GM18951 (cell line): ENCODE results near the gene RGS7.

Source experiments
- POLR2A ChIP-seq: IDR thresholded peaks from 4 replicates; pipeline ENCODE4 v1.6.1; 2011; ENCODE audit warnings: mild to moderate bottlenecking; ENCODE audit not compliant: insufficient read length, insufficient read depth; ENCODE audit errors: extremely low read depth
- in situ Hi-C: fragments of 300-500 bp; cut with MboI; formaldehyde crosslinking; loops from one replicate; pipeline ENCODE4 v1.12.0; 2022; ENCODE audit warnings: low sequenced_read_pairs, mixed read lengths, inconsistent platforms; ENCODE audit not compliant: unreplicated experiment

Gene RGS7

DNA sequence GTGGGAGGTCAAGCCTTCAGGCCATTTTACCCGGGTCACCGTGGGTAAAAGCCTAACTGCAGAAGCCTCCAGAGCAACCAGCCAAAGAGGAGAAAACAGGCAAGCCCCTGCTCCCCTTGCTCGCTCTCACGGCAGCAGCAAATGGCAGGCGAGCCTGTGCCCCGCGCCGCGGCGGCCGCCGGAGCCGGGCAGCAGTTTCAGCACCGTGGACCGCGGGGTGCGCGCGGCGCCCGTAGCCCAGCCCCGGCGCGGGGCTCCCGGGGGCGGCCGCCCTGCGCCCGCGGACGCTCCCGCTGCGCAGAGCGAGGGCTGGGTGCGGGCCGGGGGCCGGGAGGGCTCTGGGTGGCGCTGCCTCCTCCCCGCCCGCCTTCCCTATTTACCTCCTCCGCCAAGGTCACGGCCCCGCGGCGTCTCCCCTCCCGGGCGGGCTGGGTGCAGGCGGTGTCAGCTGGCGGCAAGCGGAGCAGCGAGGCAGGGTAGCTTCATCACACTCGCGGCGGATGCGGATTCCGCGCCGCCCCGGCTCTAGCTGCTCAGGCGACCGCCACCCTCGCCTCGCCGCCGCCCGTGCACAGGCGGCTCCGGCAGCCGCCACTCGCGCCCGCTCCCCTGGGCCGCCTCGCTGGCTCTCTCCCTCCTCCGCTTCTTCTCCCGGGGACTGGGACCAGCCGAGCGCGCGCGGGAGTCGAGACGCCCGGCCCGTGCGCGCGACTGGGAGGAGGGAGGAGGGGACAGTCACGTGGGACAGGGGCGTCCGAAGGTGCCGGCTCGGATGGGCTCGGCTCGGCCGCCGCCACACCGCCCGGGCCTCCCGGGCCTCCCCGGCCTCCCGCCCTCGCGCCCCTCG, at the start of gene RGS7:
TSS of gene RGS7 (minus strand) at position 687 of the 847 bp plus-strand sequence.
- TF ChIP-seq POLR2A, result no peak
- in situ Hi-C loops, result no loop called here

DNA sequence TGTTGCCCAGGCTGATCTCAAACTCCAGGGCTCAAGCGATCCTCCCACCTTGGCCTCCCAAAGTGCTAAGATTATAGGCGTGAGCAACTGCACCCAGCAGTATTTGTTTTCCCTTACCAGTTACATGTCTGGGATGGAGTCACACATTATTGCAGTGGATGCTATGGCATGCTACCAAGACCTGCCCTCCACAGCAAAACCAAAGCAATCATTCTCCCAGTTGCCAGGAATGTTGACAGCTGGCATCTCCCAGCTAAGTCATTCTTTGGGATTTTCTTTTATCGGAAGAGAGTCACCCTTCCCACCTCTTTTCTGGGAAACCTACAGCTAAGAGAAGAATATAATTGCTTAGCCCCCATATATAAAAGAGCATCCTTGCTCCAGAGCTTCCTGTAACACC, 49.4 kb upstream of the RGS7 start:
- in situ Hi-C loops, result no loop called here
- TF ChIP-seq POLR2A, result no peak

GRCh38 chr1:241401156-241401555, 44.2 kb upstream of the RGS7 start:
- no peak for TF ChIP-seq POLR2A
- in situ Hi-C loops, result no loop called here

DNA sequence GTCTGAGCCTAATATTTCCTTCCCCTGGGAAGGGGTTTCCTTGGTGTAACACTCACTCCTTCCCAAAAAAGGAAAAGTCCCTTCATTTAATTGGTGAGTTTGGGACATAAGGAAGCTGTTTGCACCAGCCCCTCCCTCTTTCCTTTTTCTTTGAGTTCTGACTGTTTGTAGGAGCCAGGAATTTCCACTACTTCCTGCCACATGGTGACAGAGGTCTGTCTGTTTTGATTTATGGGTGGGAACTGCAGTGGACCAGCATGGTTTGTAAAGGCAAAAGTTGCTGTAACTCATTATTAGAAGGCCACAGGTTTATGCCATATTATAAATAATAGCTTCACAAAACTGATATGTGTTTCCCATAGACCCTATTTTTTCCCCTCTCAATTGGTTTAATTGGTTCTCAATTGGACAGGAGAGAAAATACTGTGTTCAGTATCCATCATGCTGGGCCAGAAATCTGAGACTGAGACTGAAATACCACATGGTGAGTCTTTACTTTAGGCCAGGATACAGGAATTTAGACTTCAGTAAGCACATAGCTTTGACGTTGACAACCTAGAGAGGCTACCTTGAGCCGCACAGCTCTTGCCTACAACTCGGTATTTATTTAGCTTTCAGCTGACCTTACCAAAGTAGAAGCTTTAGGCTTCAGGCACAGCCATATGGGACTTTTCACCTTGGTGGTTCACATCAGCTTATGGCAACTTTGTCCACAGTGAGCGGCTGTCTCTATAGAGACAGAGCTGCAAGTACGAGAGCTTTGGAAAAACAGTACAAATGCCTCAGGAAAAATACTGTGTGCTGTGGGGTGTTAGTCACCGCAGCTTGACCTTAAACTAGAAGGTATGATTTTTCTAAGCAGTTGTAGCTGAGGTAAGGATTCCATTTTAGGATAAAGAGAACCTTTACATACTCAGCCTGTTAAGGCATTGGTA, 40.0 kb upstream of the RGS7 start:
- in situ Hi-C loops, result no loop called here
- TF ChIP-seq POLR2A, result no peak

DNA sequence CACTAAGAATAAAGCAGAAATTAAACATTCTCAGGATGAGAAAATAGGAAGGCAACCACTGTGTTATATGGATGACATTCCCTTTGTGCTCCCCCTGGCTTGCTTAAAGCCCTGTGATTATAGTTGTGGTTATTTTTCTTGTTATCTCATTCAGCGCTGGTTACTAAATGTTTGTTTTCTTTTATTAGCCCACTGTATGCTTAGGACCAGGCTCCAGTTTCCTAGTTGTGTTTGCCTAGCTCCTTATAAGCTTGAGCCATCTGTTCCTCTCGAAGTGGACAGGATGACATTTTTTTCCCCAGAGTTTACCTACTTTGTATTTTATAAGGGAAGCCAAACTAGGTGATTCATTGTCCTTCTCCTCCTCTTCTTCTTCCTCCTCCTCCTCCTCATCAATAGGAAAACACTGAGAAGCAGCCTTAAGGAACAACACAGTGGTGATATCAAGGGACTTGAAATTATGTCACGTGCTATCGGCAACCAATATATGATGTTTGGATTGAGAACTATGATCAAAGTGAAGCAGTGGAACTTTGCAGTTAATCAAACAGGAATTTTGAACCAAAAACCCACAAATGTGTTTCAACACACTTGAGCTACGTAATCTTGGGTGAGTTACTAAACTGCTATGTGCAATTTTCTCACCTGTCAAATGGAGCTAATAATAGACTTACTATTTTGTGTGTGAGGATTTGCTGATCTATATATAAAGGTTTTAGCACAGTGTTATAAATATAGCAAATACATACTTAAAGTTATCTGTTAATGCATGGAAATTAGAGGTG, 35.1 kb upstream of the RGS7 start:
- in situ Hi-C loops, result no loop called here
- no peak for TF ChIP-seq POLR2A

DNA sequence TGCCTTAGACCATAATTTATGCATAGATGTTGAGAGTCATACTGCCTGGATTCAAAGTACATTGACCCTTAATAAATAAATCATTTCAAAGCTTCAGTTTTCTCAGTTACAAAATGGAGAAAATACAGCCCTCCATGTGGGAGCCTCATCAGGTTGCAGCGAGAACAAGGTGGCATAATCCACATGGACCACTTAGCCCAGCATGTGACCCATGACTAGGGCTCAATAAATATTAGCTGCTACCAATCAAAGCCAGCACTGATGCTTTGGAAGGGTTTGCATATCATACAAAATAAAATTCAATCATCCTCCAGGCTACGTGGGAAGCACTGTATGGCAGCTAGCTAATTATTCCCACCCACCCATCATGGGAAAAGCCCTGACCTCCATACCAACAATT, 33.5 kb upstream of the RGS7 start:
- in situ Hi-C loops, result no loop called here
- TF ChIP-seq POLR2A, result no peak

DNA sequence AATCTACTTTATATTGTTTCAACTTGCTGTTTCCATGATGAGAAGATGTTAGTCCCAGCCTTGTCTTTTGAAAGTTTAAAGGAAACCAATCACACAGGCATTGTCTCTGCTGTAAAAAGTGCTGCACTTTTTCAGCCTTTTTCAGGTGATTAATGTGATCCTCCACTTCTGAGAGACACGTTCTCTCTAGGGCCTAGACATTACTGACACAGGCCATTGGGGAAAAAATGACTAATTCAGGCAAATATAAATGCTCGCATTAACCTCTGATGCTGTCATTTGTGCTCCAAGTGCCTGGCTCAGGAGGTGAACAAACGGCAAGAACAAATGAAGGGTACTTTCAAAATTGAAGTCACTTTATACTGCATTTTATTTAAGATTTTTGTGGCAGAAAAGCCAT, 32.4 kb upstream of the RGS7 start:
- no peak for TF ChIP-seq POLR2A
- in situ Hi-C loops, result no loop called here

DNA sequence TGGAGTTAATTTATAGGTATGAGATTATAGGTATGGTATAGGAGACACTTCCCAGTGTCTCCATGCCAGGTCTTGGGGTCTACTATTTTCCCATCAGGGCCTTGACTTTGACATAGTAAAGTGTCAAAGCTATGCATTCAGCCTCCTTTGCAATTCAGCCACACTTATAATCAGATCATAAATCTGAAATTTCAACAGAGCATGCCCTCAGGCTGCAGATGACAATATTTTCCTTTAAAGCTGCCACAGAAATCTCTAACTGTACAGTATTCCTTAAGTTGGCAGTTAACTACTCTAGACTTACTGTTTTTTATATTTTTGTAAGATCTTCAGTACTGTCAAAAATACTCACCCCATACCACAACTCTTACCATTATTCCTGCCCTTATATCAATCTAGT, 30.2 kb upstream of the RGS7 start:
- no peak for TF ChIP-seq POLR2A
- in situ Hi-C loops, result no loop called here

DNA sequence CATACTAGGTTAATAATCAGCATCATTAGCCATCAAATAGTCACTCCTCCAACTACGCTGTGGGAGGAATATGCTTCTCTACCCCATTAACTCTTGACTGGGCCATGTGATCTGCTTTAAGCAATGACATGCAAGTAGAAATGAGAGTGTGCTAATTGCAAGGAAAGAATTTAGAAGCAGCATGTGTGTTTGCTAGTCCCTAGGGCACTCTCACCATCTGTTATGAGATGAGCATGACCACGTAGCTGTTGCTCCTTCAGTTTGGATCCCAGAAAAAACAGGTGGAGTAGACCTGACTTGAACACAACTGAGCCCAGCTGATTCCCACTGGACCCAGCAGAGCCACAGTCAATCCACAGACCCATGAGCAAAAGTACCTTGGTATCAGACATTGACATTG, 19.7 kb upstream of the RGS7 start:
- no peak for TF ChIP-seq POLR2A
- in situ Hi-C loops, result no loop called here

GRCh38 chr1:241375886-241376285, 18.9 kb upstream of the RGS7 start:
- no peak for TF ChIP-seq POLR2A
- in situ Hi-C loops, result no loop called here

DNA sequence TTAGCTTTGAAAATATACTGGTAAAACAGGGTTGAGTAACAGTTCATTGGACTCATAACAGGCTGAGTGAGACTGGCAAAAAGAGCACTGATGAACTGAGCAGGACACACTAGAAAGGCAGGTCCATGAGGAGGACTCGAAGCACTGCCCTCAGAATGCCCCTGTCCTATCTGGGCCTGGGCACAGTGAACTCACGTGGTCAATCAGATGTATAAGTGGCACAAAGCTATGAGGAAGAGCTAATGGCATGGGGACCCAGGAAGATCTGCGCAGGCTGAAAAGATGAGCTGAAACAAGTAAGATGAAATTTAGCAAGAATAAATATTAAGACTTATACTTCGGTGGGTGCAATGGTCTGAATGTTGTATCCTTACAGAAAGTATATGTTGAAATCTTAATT, 9.2 kb upstream of the RGS7 start:
- in situ Hi-C loops, result no loop called here
- TF ChIP-seq POLR2A, result no peak

GRCh38 chr1:241362350-241362749, 5.3 kb upstream of the RGS7 start:
- in situ Hi-C loops, result no loop called here
- TF ChIP-seq POLR2A, result no peak
